Umbilical cord (tissue), 2 donors: ENCODE results near the gene ARHGAP31. TPM values are rescaled to one million over a fixed set of nuclear protein-coding genes. Genes with fewer than 3 reads are reported as not detected.
A peak's percentile ranks its signal among the peaks of the same experiment; 100 is the strongest.
"Not testable (repeated sequence)": the region's sequence is repeated elsewhere in the genome, so short reads cannot be mapped to it uniquely, and the experiment has no call there.

ENCODE experiments used
- DNase-seq: peaks from one replicate; pipeline ENCODE4 v3.0.0-alpha.2; 2015; ENCODE audit warnings: low spot score
- total RNA-seq: library from RNA; depleted of rRNA; stranded (reverse); fragments of >200 nt; gene quantifications from one replicate; pipeline ENCODE4 v1.2.3, GENCODE V29; 2014; ENCODE audit warnings: low replicate concordance; ENCODE audit not compliant: insufficient read depth

The ARHGAP31 gene
- total RNA-seq, 1 donor from 2014 or later = 9.4 TPM

GRCh38 chr3:119351581-119351980 is 57.4 kb downstream of the ARHGAP31 start:
- no peak for DNase-seq

DNA sequence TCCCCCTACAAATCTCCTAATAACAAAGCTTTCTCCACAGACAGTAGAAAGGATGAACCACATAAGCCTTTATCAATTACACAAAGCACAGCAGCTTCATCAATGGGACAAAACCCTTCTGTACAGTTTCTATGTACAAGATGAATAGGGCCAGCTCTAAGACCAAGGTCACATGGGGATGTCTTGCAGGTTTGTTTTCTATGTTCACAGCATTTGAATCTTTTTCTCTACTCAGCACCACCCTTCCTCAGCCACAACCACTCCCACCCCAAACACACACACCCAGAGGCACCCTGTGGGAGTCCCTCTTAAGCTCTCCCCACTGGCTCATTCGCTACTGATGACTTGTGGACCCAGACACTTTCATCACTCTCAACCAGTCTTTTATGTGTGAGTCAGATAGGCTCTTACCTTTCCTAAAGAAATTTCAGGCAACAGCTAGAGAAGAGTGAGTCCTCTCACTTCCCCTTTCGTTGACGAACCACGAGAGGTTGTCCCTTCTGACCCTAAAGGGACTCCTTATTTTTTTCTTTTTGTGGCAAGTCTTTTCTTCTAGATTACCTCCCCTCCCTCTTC is 57.9 kb downstream of the ARHGAP31 start:
- no peak for DNase-seq

DNA sequence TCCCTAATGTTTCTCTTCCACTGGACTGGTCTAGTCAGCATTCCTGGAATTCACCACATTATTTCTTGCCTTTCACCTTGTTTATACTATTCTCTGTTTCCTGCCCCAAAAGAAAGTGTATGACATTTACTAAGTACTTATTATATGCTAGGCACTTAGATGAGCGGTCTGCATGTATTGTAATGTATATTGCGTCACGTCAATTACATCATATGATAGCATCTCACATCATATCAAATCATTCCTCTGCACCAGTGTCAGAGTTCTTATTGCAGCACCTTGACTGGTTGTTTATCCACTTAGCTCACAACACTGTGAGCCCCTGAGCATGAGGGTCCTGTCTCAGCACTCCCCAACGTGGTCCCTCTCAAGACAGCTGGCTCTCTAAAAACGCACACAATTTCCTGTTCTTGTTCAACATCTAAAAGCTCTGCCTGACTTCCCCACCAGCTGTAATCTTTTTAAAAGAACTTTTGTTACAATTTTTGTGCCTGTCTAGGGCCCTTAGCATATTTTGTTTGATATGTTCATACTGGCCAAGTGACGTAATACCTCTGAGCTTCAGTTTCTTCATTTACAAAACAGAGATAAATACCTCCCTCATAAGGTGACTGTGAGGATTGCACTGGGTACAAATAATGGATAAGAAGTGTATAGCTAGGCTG is 58.8 kb downstream of the ARHGAP31 start:
- DNase-seq = peak; percentile 68

DNA sequence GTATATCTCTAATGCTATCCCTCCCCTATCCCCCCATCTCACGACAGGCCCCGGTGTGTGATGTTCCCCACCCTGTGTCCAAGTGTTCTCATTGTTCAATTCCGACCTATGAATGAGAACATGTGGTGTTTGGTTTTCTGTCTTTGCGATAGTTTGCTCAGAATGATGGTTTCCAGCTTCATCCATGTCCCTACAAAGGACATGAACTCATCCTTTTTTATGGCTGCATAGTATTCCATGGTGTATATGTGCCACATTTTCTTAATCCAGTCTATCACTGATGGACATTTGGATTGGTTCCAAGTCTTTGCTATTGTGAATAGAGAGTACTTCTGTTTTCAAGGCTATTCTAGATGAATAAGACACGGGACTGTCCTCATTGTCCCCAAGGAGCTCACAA is 61.4 kb downstream of the ARHGAP31 start:
- not testable (repeated sequence) for DNase-seq

DNA sequence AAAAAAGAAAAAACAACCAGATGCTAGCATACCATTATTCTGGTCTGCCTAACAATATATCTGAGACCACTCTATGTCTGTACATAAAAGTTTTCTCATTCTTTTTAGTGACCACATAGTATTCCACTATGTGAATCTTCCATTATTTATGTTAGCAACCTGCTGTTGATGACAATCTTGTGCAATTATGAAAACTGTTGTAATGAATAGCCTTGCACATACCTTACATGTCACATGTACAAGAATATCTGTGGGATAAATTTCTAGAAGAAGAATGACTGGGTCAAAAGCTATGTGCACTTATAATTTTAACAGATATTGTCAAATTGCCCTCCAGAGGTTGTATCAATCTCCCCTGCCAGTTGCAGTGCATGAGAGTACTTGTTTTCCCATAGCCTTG is 62.5 kb downstream of the ARHGAP31 start:
- no peak for DNase-seq

- DNase-seq = peak; percentile 35
These were observed 63.0 kb downstream of the ARHGAP31 start for GRCh38 chr3:119357190-119357589.

GRCh38 chr3:119359476-119360326 is 65.5 kb downstream of the ARHGAP31 start:
- peak; percentile 61 for DNase-seq

DNA sequence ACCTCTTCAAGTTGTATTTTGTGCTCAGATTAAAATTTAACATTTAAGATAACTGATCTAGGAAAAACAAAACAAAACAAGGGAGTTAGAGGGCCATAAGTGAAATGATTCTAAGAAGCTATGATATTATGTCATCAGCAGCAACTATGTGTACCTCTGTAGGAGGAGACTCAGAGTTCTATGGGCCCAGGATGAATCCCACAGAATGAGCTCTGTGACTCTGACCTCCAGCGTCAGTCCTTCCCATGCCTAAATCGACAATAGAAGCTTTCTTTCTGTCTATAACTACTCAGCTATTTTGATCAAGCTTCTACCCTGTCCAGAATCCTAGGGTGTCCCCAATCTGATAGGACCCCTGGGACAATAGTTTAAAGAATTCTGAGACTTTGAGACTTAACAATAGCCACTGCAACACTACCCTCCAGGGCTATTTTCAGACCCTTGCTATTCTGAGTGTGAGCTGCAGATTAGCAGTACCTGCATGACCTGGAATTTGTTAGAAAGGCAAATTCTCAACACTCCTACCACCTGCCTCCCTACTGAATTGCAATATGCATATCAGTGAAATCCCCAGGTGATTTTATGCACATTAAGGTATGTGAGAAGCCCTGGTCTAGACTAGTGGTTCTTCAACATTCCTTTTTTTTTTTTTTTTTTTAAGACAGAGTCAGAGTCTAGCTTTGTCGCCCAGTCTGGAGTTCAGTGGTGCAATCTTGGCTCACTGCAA is 66.7 kb downstream of the ARHGAP31 start:
- DNase-seq = no peak

DNA sequence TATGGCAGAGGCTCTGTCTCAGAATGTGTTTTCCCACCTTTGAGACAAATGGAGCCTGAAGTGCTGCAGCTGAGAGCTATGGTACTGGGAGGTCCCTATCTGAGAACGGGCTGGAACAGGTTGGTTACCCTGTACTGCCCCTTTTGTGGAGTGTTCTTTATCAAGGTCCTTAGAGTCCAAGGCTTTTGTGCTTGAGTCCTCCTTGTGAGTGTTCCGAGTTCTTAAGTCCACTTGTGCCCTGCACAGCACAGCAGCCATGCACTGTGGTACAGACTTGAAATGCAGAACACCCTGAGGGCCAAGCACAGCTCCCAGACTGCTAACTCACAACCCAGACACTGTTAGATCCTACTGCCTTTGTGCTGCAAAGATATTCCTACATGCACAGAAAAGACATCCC is 67.8 kb downstream of the ARHGAP31 start:
- no peak for DNase-seq

DNA sequence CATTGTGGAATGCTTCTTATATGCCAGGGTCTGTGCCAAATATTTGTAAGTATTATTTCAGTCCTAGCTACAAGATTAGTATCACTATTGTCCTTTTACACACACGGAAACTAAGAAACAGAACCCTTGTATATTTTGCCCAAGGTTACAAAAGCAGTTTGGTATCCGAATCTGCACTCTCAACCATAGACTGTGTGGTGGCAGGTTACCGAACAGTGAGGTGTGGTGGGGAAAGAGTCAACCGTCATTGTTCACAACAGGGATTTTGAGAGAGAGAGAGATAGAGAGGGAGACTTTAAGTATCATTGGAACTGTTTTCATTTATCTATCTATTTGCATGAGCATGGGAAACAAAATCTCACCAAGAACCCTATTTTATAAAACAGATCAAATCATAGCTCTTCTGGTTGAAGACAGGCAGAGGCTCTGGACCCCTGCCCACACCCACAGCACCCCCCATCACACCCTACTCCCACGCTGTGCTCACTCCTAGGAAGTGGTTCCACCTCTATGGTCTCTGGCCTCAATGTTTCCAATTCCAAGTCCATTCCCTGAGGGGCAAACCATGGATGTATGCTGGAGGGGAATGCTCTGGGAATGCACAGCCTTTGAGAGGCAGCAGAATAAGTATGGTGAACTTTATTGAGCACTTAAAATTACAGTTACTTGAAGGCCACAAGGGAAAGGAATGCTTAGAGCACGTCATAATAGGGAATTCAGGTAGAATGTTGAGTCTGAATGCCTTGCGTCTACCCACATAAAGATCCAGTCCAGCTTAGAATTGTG is 69.0 kb downstream of the ARHGAP31 start:
- no peak for DNase-seq

DNA sequence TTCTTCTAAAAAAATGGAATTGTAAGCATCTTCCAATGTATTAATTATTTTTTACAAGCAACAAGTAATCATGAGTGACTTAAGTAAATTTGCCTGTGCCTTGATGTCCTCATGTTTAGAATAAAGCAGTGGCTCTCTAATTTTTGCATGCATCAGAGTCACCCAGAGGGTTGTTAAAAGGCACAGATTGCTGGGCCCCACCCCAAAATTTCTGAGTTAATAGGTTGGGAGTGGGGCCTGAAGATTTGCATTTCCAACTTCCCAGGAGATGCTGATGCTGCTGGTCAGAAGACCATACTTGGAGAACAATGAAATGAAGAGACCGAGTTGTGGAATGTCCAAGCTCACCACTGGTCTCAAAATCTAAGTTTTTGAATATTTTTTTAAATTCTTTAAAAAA is 70.2 kb downstream of the ARHGAP31 start:
- DNase-seq = no peak

- no peak for DNase-seq
These were observed 71.2 kb downstream of the ARHGAP31 start for GRCh38 chr3:119365418-119365817.

DNA sequence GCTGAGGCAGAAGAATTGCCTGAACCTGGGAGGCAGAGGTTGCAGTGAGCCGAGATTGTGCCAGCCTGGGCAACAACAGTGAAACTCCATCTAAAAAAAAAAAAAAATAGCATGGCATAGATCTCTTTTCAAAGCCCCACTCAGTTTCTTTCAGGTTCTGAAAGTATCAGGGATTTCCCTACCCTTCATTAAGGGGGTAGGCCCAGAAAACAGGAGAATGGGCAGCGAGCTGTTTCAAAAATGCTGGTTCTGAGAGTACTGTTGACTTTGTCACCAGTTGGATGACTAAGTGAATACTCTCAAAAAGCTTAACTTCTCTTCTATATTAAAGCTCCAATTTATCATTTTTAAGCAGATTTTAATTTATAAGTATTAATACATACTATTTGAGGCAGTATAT is 72.8 kb downstream of the ARHGAP31 start:
- DNase-seq = no peak

- DNase-seq = no peak
These were observed 74.1 kb downstream of the ARHGAP31 start for GRCh38 chr3:119368298-119368697.

DNA sequence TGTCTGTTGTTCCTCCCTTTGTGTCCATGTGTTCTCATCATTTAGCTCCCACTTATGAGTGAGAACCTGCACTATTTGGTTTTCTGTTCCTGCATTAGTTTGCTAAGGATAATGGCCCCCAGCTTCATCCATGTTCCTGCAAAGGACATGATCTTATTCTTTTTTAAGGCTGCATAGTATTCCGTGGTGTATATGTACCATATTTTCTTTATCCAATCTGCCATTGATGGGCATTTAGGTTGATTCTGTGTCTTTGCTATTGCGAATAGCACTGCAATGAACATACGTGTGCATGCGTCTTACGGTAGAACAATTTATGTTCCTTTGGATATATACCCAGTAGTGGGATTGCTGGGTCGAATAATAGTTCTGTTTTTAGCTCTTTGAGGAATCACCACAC is 77.6 kb downstream of the ARHGAP31 start:
- not testable (repeated sequence) for DNase-seq

- DNase-seq = no peak
These were observed 80.9 kb downstream of the ARHGAP31 start for GRCh38 chr3:119375106-119375505.

DNA sequence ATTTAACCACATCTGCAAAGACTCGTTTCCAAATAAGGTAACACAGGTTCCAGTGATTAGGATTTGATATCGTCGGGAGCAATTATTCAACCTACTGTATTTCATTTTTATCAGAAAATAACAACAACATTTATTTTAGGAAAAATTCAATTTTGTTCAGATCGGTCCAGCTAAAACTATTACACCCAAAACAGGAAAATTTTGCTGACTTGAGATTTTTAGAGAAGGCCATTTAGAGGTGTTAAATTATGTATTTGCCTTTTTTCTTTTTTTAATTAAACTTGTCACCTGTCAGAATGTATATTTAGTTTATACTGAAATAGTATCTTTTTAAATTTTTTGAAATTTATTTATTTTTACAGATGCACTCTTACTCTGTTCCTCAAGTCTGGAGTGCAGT is 81.3 kb downstream of the ARHGAP31 start:
- no peak for DNase-seq

DNA sequence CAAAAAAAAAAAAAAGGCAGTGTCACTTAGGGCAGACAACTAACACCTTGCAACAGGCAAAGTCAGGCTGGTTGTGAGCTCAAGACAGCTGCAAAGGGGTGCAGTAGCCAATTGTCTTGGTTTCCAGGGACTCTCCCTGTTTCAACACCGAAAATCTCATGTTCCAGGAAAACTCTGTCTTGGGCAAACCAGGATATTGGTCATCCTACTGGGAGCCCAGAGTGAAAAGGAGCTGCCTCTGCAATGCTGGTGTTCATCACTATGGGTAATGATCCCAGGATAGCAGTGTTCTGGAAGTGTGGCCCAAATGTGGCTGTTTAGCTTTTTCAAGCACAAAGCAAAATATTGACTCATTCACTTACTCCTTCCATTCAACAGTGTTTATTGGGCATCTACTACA is 82.6 kb downstream of the ARHGAP31 start:
- no peak for DNase-seq

DNA sequence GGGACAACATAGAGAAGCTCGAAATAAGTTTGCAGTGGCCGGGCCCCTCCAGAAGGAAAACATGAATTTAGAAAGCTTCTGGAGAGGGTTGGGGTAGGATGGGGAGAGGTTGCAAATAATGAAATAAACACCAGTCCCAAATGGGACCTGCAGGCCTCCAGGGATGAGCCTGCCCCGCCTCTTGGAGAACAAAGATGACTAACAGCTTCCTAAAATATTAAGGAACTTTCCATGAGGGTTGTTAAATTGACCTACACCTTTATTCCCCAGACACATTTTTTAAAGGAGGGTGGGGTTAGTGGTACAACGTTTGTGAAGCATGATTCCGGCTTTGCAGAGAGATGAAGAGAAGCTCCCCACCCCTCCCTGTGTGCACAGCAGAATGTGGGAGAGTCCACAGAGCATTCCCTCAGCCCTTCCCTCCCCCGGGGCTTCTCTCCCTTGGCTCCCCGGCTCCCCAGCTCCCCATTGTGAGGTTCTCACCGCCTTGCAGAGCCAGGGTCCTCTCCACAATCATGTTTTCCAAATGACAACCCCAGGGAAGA is 84.1 kb downstream of the ARHGAP31 start:
- DNase-seq = no peak

- no peak for DNase-seq
These were observed 86.5 kb downstream of the ARHGAP31 start for GRCh38 chr3:119380697-119381096.

DNA sequence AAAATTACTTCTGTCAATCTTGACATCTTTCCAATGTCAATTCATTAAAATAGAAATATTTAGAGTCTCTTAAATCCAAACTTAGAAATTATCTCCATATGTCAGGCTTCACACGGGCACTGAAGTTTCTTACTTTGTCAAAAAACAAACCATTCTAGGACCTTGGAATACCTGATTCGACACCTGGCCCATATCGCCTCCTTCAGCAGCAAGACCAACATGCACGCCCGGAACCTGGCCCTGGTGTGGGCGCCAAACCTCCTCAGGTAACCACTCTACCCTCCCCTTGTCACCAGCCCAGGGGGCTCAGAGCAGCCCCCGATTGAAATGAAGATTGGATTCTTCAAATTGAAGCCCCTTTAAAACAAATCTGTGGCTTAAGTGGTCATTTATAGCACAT is 88.0 kb downstream of the ARHGAP31 start:
- DNase-seq = no peak
